Measurements from ENCODE around the gene EIF4B. TPM values are rescaled to one million over a fixed set of nuclear protein-coding genes. Genes with fewer than 3 reads are reported as not detected.

EIF4B gene
- total and polyA plus RNA-seq, 2 of the 13 experiments (the other 11 are each of a cell fraction or from before 2014, with no cell fraction given) = 416 to 548 TPM

- TF ChIP-seq NR2F2 (IDR thresholded peaks at IDR 0.05; ENCODE audit: borderline replicate concordance, low read depth) (no peak), ZHX2 (IDR thresholded peaks at IDR 0.05; ENCODE audit: low read depth) (no peak), ZHX2 (CRISPR knock-in tag; IDR thresholded peaks at IDR 0.05; ENCODE audit: borderline replicate concordance) (no peak), ZNF292 (CRISPR knock-in tag; IDR thresholded peaks at IDR 0.05; ENCODE audit: borderline replicate concordance, low read depth) (no peak), TARDBP (CRISPR knock-in tag; IDR thresholded peaks at IDR 0.05) (no peak), FOXP4 (CRISPR knock-in tag; IDR thresholded peaks at IDR 0.05) (peak; percentile 45), ZNF879 (CRISPR knock-in tag; IDR thresholded peaks at IDR 0.05) (no peak), SAP130 (CRISPR knock-in tag; IDR thresholded peaks at IDR 0.05; ENCODE audit: low read depth) (peak; percentile 65), EP300 (IDR thresholded peaks at IDR 0.05; ENCODE audit: low read depth in 2 of 2, low read length in 2 of 2) (peak in 1 of 2 experiments; percentile 36; a peak in 1 of 4 replicates), EP300 (CRISPR knock-in tag; IDR thresholded peaks at IDR 0.05; ENCODE audit: borderline replicate concordance) (no peak), NCOA2 (CRISPR knock-in tag; IDR thresholded peaks at IDR 0.05) (peak; percentile 44; the same call in 1 of the 2 replicates), NFKBIZ (CRISPR knock-in tag; IDR thresholded peaks at IDR 0.05) (no peak), REST (IDR thresholded peaks at IDR 0.05; ENCODE audit: borderline replicate concordance in 1 of 2, low read depth in 1 of 2, low read length in 2 of 2) (no peak), ZNF343 (CRISPR knock-in tag; IDR thresholded peaks at IDR 0.05) (no peak), PAXIP1 (CRISPR knock-in tag; conservative IDR thresholded peaks at IDR 0.05) (peak; percentile 28; the same call in 1 of the 2 replicates)
Observed at GRCh38 chr12:53011889-53012288, 5.6 kb downstream of the EIF4B start (continued).
